Astrocyte (in vitro differentiated cells and primary cell): ENCODE data around the gene CACNB4.

Source experiments
- CTCF ChIP-seq: IDR thresholded peaks from 2 replicates; pipeline ENCODE4 v1.5.1; 2011; ENCODE audit warnings: low read depth, mild to moderate bottlenecking, inconsistent platforms, low read length, moderate library complexity; ENCODE audit not compliant: insufficient read depth
- EZH2 ChIP-seq: IDR thresholded peaks from 2 replicates; pipeline ENCODE4 v1.6.1; 2012; ENCODE audit warnings: mild to moderate bottlenecking, low read length, inconsistent platforms; ENCODE audit not compliant: insufficient read depth

DNA sequence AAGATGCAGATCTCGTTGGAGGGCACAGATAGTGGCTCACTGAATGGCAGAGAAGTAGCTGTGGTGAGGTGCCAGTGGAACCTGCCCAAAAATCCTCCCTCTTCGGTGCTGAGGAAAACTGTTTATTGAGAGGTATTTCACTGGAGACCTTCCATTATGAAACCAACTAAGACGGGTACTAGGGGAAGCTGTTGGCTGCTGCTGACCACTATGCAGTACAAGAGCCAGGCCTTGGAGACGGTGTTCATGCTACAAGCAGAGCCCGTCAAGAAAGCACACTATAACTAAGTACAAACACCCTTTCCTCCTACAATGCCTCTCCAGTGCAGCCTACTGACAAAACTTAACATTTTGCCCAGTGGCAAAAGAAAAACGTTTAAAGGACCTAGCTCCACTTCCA lies 275.2 kb downstream of the CACNB4 start:
- no peak for TF ChIP-seq CTCF
- no peak for TF ChIP-seq EZH2
